HG03558 (cell line): ENCODE measurements around the gene EBF4.
"Not testable (repeated sequence)": the region's sequence is repeated elsewhere in the genome, so short reads cannot be mapped to it uniquely, and the experiment has no call there.

Experiments used
- ATAC-seq: cut with Tn5 transposase; IDR thresholded peaks from one replicate; pipeline ENCODE4 v1.9.1; 2021; ENCODE audit warnings: moderate number of reproducible peaks; ENCODE audit not compliant: unreplicated experiment; ENCODE audit errors: extremely low read depth

The EBF4 gene

DNA sequence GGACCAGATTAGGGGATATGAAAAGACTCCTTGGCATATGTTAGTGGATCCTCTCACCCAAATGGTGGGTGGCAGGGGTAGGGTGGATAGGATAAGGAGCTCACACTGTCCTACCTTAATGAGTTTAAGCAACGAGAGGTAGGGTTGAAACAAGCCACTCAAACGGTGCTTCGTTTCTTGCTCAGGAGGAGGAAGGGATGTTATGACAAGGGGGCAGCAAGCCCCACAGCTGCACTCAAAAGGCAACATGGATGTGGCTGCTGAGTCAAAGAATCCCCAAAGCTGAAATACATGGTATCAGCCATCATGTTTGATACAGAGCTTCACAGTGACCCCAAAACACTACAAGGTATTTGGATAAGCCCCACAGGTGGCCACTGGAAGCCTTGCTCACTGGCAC is 20.1 kb upstream of the EBF4 start:
- no peak for ATAC-seq

DNA sequence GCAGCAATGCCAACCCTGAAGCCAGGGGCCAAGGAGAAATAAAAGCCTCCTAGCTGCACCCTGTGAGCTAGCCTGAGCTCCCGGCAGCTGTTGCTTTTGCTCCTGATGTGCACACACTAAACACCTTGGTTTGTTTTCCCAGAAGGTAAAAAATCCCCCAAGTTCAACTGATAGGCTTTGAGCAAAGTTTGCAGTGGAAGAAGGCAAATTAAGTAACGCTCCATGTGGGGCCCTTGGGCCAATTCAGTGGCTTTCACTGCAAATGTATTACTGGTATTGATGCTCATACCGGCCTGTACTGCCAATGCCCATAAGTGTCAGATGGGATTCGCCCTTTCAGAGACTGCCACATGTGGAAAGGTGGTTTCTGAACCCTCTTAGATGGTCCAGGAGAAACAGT is 19.1 kb upstream of the EBF4 start:
- ATAC-seq, result no peak

DNA sequence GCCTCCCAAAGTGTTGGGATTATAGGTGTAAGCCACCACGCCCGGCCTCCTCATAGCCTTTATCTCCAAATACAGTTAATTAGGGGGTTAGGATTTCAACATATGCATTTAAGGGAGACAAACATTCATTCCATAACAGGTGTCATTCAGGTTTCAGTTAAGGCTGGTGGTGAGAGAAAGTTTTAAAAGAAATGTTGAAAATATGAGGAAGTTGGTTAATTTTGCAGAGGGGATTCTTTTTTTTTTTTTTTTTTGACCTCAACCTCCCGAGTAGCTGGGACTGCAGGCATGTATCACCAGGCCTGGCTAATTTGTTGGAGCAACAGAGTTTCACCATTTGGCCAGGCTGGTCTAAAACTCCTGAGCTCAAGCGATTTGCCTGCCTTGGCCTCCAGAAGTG is 12.5 kb upstream of the EBF4 start:
- ATAC-seq, result no peak

DNA sequence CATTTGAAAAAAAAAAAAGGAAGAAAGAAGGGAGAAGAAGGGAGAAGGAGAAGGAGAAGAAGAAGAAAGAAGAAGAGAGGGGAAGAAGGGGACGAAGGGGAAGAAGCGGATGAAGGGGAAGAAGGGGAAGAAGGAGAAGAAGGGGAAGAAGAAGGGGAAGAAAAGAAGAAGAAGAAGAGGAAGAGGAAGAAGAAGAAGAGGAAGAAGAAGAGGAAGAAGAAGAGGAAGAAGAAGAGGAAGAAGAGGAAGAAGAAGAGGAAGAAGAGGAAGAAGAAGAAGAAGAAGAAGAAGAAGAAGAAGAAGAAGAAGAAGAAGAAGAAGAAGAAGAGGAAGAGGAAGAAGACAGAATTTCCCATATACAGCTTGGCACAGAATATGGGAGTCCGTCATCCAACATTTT is 10.5 kb upstream of the EBF4 start:
- not testable (repeated sequence) for ATAC-seq

DNA sequence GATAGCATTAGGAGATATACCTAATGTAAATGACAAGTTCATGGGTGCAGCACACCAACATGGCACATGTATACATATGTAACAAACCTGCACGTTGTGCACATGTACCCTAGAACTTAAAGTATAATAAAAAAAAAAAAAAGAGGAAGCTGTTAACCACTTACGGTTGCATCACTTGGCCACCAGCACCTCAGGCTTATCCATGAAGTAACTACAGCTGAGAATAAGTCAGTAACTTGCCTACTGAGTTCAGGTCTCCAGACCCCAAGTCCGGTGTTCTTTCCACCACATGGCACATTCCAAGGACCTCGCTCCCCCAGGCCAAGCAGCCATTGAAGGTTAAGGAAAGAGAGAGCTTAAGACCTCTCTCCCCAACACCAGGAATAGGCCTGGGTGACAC is 7.8 kb upstream of the EBF4 start:
- not testable (repeated sequence) for ATAC-seq

DNA sequence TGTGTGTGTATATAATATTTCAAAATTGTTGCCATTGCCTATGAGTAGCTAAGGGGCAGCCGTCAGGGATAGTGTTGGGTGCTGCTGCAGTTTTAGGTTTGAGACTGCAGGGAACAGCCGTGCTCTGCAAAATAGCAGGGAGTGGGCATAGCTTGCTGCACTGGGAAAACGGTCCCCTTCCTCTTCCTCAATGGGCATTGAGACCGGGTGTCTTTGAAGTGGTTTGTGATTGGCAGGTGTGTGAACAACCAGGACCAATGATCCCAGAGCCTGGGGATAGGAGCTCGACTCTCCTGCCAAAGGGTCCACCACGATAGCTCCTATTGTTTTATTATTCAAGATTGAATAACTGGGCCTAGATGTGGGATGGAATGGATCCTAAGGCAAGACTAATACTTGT is 5.1 kb upstream of the EBF4 start:
- ATAC-seq, result no peak

DNA sequence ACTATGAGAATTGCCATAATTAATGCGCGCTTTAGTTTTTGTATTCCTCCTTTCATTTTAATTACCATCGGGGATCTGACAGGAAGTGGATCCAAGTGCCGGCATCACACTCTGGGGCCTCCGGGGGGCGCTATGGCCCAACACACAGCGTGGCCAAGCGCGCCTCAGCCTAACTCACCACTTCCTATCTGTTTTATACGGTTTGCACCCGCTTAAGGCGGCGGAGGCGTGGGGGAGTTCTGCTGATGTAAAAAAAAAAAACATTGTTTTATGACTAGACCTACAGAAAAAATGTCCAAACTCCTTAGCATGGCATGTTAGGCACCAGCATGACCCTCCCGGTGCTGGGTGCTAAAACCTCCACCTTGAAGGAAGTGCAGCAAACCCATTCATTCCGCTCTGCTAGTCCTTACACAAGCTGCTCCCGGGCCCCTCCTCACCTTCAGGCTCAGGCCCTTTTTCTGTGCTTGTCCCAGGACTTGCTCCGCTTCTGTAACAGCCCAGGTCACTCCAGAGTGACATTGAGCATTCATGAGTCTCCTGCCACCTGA is 4.5 kb upstream of the EBF4 start:
- ATAC-seq, result no peak

DNA sequence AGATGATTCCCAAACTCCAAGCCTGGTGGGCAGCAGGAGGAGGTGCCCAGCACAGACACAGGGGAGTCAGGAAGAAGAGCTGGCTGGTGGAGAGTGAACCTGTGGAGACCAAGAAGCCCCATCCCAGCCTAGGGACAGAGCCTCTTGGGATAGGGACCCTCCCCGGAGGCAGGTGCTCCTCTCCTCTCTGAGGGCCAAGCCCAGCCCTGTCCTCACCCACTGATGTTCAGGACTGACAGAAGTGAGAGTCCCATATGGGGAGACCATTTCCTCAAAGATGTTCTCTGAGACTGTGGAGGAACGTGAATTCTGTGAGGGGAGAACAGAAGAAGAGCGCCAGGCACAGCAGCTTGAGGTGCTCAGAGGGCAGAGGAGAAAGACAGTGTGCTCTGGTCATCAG is 2.4 kb upstream of the EBF4 start:
- no peak for ATAC-seq

DNA sequence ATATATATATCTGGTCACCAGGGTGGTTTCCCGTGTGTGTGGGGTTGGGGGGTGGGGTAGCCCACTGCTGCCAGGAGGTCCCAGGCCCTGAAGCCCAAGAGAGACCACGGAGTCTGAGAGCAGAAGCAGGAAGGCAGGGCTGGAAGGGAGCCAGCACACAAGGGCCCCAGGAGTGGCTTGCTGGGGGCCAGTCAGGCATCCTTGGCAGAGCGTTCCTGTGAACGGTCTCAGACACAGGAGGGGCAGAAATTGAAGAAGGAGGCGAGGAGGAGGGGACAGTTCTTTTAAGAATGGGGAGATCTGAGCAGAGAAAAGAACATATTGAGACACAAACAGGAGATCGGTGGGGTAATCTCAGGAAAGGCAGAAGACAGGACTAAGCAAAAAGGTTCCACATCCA is 1.9 kb upstream of the EBF4 start:
- no peak for ATAC-seq

DNA sequence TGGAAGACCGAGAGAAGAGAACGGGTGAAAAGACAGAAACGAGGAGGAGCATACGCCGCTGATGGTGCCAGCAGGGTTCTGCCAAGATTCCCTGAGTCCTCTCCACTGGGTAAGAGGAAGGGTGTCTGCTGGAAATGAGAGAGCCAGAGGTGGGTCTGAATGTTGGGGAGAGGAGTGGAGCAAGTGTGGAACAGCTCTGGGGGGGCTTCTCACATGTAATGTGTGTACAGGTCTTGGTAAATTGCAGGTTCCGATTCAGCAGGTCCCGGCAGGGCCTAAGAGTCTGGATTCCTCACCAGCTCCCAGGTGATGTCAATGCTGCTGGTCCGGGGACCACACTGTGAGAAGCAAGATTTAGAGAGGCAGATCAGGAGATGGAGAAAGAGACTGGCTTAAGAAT is 1.5 kb upstream of the EBF4 start:
- no peak for ATAC-seq

DNA sequence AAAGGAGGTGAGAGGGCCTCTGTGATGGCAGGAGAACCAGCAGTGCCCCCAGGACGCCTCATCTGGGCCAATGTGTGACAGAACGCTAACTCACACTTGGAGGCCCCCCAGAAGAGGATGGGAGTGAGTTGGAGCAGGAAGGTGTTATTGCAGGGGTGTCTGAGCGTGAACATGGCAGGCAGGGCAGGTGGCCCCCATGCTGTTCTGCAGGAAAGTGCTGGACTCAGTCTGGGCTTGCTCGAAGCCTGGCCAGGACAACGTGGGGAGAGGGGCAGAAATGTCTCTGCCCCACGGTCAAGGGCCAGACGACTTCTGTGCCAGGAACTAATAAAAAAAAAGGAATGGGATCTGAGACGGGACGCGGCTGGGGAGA is 931 bp upstream of the EBF4 start:
- no peak for ATAC-seq

DNA sequence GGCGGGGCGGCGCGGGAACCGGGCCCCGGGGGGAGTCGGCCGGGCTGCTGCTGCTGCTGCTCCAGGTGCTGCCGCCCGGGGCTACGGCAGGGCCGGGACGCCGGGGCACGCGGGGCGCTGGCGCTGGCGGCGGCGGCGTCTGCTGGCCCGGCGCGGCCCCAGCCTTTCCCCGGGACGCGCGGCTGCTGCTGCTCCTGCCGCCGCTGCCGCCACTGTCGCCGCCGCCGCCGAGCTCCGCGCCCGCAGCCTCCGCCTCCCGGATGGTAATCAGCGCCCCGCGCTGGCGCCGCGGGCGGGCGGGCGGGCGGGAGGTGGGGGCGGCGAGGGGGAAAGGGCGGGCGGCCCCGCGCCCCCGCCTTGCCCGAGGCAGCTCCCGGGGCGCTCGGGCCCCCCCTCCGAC is 306 bp downstream of the EBF4 start:
- ATAC-seq, result no peak

DNA sequence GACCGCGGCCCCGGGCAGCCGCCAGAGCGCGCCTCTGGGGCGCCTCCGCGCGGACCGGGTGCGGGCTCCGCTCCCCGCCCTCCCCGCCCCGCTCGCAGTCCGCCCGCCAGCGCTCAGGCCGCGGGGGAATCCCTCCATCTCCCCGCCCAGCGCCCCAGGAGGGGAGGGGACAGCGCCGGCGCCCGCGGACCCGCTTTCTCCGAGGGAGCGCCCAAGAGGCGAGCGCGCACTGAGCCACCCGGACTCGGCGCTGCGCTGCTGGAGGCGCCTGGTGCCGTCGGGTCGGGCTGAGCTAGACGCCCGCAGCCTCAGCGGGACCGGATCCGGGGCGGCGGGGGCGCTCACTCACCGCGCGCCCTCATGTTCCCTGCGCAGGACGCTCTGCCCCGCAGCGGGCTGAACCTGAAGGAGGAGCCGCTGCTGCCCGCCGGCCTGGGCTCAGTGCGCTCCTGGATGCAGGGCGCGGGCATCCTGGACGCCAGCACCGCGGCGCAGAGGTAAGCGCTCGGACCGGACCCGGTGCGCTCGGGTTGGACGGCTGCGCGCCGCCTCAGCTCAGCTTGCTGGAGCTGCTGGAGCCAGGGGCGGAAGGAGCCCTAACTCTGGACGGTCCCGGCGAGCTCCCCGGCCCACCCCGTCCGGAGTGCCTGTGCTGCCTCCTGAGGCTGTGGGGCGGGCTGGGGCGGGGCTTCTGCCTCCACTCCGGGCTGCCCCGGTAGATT is 867 bp downstream of the EBF4 start:
- ATAC-seq, result no peak

DNA sequence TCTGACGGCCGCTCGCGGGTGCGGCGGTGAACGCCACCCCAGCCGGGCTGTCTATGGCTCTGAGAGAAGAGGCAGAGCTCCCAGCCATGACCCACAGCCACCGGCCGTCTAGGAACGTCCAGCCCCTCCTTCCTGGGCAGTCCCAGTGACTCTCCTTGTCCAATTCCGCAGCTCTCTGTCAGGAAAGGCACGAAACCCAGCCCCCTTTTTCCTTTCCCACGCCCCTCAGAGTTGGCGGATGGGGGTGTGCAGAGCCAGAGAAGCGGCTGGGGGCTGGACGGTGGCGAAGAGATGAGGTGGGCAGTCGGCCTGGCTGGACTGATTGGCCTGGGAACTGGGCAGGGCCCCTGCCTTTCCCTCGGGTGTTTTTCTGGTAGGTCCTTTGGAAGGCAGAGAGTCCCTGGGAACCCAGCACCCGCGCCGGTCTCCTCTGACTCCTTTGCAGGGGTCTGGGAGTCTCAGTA is 1.5 kb downstream of the EBF4 start:
- no peak for ATAC-seq

DNA sequence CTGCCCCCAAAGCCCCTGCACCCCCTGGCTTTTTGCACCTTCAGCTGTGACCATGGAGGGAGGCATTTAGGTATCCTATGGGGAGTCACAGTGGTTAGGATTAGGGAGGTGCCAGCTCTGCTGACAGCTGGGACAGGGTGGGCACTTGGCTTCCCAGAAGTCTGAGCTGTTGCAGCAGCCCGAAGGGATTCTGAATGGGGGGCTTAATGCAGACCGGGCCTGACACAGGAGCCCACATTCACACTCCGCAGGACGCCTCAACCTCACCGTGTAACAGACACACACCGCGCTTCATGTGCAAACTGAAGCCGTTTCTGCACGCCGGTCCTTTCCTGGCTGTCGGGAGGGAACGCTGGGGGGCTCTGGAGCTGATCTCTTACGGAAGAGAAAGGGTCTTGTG is 1.9 kb downstream of the EBF4 start:
- ATAC-seq, result no peak

DNA sequence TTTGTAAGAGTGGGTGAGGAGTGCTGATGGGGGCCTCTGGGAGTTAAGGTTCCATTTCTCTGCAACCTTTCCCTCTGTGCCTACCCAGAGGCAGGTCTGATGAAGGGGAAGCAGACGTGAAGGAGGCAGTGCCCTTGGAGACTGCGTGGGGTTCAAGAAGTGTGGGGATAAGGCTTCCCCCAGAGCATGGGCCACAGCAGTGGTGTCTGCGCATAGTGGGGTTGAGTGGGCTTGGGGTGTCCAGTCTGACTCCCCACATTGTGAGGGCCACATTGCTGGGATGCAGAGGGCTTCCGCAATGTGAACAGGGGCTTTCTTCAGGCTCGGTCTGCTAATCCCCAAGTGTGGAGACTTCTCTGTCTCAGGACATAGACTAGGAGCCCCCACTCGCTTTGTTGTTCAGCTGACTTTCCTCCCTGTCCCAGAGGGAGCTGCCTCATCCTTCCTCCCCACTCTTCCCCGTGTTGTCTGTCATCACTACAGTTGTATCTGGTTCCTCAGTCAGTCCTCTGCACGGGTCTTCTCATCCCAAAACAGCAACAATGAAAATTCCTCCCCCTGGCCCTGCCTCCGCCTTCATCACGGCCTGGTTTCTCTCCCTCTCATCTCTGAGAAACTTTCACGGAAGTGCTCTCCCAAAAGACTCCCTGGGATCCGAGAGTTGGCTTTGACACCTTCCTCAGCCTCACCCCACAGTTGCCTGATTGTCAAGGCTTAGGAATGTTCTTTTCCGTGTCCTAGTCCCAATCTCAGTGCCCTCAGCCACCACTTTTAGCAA is 2.8 kb downstream of the EBF4 start:
- no peak for ATAC-seq

DNA sequence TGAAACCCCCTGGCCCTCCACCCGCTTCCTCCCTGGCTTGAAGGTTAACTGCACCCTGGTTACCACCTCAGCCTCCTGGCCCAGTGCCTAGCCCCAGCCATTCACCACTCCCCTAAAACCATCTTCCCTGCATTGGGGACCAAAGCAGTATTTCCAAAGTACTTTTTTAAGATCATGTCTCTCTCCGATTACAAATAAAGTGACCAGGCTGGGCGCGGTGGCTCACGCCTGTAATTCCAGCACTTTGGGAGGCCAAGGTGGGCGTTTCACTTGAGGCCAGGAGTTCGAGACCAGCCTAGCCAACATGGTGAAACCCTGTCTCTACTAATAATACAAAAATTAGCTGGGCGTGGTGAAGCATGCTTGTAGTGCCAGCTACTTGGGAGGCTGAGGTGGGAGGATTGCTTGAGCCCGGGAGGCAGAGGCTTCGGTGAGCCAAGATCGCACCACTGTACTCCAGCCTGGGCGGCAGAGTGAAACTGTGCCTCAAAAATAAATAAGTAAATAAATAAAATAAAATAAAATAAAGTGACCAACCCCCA is 3.5 kb downstream of the EBF4 start:
- ATAC-seq, result not testable (repeated sequence)

DNA sequence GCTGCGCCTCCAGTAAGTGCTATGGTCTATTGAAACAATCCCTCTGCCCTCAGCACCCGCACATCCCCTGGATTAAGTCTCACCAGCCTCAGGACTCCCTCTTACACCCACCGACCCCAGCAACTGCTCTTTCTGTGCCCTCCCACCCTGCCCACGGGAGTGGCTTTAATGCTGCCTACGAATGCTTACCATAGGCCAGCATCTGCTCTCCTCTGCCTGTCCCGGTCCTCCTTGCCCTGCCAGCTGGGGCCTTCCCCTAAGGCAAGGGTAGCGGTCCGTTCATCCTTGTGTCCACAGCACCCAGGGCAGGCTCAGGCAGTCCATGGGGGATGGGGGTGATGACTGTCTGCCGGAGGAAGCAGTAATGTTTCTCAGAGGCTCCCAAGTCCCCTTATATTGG is 4.1 kb downstream of the EBF4 start:
- ATAC-seq, result no peak

DNA sequence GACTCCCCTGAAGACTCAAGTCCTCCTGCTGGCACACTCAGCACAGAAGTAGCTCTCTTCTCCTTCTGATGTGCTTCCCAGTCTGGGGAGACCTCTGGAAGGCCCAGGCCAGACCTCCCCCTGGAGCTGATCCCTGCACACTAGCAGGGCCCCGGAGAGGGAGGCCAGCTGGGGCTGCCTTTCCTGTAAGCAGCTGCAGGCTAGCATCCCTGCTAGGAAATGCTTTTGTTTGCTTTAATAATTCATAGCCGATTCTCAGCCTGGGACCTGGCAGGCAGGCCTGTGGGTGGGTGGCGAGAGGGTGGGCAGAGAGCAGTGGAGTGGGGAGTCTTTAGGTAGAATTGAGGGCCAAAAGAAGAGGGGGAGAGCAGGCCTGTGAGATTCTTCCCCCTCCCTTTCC is 5.2 kb downstream of the EBF4 start:
- ATAC-seq, result no peak

DNA sequence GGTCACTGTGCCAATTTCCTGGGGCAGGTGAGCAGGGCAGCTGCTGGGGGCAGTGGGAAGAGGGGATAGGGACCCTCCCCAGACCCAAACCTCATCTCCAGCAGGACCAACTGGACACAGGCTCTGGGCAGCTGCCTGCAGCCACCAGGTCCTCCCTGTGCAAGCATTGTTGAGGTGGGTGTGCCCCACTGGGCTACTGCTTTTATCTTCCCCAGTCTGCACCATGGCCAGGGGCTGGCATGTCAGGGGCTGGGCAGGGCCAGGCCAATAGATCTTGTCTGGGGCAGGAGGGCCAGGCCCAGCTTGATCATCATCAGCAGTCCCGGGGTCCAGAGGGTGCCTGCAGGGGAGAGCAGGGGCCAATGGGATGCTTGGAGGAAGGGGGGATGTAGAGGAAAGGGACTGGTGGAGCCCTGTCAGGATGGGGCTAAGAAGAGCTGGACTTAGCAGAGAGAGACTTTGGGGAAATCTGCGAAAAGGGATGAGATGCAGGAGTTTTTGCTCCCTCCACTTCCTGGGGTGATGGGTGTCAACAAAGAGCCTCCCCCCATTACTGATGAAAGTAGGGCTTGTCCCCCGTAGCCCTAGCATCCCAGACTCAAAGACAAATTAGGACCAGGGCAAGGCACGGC is 5.7 kb downstream of the EBF4 start:
- no peak for ATAC-seq

DNA sequence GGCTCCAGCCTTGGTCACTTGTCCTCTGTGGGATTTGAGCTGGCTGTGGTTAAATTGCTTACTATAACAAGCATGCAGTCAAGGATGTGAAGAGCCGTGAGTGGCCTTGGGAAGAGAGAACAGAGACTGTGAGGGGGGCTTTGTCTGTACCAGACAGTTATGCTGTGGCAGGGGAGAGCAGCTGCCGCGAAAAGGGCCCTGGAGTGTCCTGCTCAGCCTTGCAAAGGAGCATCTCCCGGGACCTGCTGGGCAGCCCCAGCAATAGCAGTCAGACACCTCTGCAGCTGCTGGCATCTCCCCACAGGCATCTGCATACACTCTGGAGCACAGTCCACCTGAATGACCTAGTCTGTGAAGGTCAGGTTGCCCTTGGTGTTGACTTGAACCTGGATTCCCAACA is 6.3 kb downstream of the EBF4 start:
- ATAC-seq, result no peak
